ENCODE data around the gene XAF1.
"Not testable (repeated sequence)": the region's sequence is repeated elsewhere in the genome, so short reads cannot be mapped to it uniquely, and the experiment has no call there.

The XAF1 gene

DNA sequence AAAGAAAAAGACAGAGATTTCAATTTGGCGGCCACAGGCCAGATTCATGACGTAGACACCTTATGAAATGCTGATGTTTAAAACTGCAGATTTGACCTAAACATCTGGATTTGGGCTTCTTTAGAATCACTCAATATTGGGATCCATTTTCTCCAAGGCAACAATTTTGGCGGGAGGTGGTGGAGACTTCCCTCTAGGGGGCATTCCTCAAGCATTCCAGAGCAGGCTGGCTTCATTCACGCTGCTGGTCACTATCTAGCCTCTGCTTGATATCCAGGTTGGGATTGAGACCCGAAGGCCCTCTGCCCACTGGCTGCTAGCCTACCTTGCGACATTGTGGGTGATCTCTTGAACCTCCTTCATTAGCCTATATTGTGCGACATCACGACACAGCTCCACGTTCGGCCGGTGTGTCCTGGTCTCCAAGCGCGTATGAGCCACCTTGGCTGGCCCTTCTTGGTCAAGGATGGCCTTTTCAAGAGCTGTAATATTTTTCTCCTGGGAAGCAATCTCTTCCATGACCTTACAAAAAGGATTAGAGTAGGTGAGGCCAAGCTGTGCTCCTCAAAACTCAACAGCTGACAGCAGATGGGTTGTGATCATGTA, 44.7 kb downstream of the XAF1 start:
- DNase-seq (ENCODE audit: low spot score), result no peak

DNA sequence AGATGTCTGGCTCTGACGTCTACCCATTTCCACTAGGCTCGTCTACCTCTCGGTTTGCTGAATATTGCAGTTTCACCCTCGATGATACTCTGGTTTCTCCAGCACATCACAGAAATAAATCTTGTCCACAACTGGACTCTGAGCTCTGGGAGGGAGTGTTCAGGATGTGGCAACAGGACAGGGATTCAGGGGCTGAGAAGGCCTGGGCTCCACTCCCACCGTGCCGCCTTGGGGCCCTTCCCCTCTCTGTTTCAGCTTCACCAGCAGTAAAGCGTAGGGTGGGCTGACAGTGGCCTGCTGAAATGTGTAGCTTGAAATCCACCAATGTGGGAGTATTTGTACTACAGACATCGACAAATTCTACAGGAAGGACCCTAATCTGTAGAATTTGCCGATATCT, 55.7 kb downstream of the XAF1 start:
- DNase-seq (ENCODE audit: low spot score), result no peak

DNA sequence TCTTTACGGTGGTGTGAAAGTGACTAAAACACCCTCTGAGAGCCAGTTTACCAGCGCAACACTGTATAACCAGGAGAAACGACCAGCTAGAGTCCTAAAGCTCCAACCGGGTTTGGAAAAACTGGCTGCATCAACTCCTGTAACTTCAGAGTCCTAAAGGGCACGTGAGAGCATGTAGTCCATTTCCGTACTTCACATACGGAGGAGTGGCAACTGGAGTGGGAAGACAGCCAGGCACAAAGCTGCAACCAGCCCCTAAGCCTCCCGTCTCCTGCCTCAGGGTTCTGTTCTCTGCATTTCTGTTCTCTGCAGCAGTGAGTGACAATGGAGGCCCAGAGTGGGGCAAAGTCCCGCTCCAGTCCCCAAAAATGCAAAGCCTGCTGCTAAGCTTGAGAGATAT, 56.4 kb downstream of the XAF1 start:
- DNase-seq (ENCODE audit: low spot score), result no peak

DNA sequence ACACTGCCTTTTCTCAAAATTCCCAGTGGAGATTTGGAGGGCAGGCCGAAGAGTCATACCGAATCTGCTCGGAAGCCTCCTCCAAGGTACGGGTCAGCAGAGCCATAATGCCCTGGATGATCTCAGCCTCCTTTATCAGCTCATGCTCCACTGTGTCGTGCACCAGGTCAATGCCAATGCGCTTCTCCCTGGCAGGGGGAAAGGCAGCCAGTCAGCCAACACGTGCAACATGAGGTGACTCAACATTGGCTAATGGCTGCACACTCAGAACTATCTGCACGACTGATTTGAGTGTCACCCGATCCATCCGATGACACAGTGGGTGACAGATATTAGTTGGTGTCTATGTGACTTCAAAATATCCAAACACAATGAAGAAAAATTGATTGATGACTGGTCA, 59.9 kb downstream of the XAF1 start:
- no peak for DNase-seq (ENCODE audit: low spot score)

DNA sequence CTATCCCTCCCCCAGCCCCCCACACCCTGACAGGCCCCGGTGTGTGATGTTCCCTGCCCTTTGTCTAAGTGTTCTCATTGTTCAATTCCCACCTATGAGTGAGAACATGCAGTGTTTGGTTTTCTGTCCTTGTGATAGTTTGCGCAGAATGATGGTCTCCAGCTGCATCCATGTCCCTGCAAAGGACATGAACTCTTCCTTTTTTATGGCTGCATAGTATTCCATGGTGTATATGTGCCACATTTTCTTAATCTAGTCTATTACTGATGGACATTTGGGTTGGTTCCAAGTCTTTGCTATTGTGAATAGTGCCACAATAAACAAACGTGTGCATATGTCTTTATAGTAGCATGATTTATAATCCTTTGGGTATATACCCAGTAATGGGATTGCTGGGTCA, 60.5 kb downstream of the XAF1 start:
- not testable (repeated sequence) for DNase-seq (ENCODE audit: low spot score)

DNA sequence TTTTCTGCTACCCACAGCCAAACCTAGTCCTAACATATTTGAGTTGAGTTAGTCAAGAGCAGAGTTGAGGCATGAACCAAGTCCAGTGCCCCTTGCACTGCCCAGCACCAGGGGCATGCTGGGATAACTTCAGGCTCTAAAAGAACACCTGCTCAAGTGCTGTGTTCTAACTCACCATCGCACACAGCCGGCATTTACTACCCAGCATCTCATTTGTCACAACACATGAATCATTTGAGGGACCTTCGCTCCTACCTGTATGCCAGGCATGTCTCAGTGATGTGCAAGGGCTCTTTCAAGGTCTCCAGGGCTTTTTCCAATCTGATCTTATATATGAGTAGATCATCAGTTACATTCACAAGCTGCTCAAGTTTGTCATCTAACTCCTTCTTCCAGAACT, 63.1 kb downstream of the XAF1 start:
- DNase-seq (ENCODE audit: low spot score), result no peak

DNA sequence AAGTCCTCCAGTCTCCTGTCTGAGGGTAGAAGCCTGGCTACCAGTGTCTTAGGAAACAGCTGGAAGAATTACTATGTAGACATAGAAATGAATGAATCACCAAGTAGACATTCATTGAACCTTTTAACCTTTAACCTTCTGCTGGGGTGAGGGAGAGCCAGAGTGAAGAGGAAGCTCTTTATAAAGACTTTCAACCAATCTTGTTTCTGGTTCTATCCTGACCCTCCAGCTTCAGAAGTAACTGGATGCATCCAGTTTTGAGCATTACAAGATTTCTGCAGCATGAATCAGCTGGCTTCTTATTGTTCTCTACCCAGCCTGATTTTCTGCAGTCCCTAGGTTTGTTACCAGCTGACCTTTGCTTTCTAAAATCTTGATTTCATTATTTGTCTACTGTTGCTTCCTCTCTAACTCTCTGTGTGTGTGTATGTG, 67.2 kb downstream of the XAF1 start:
- DNase-seq (ENCODE audit: low spot score), result no peak

Data from D341Med (cell line).